Measurements from ENCODE around the gene EYA2. TPM values are rescaled to one million over a fixed set of nuclear protein-coding genes. Genes with fewer than 3 reads are reported as not detected.

EYA2 gene
- total RNA-seq, 1 donor, result 17.7 TPM

GRCh38 chr20:46999801-47000465 is 105.3 kb downstream of the EYA2 start:
- no peak overlapping the region for H2AFZ ChIP-seq (ENCODE audit: low read length)
- H3K27me3 ChIP-seq (ENCODE audit: insufficient read depth, low read length), result no peaks in the 10 kb centered on the region
- TF ChIP-seq CTCF (IDR thresholded peaks at IDR 0.05; ENCODE audit: extremely low read depth, low read depth, low read length), result no peak
- no peaks in the 10 kb centered on the region for H3K9me3 ChIP-seq (ENCODE audit: low read depth, low read length)
- no peaks in the 10 kb centered on the region for H3K79me2 ChIP-seq (ENCODE audit: insufficient read depth, low read length)
- H3K4me1 ChIP-seq (ENCODE audit: insufficient read depth, low read length), result no peaks in the 10 kb centered on the region
- no peak overlapping the region for H3K27ac ChIP-seq (ENCODE audit: low read depth, low read length)
- no peak overlapping the region for H3K4me2 ChIP-seq (ENCODE audit: insufficient read depth, low read length)
- no peak for DNase-seq (ENCODE audit: insufficient read length, low spot score, missing footprints)
- no peak overlapping the region for H3K4me3 ChIP-seq (ENCODE audit: insufficient read depth, low read length)
- peaks cover 1% of the 10 kb centered on the region for H3K36me3 ChIP-seq (ENCODE audit: insufficient read depth, low read length)
- H4K20me1 ChIP-seq (ENCODE audit: insufficient read depth, low read length), result no peaks in the 10 kb centered on the region

GRCh38 chr20:47003223-47003622 is 108.6 kb downstream of the EYA2 start:
- H3K27ac ChIP-seq (ENCODE audit: low read depth, low read length), result no peak overlapping the region
- H3K36me3 ChIP-seq (ENCODE audit: insufficient read depth, low read length), result peaks cover 3% of the 10 kb centered on the region
- H3K9me3 ChIP-seq (ENCODE audit: low read depth, low read length), result no peaks in the 10 kb centered on the region
- no peak overlapping the region for H3K4me3 ChIP-seq (ENCODE audit: insufficient read depth, low read length)
- no peaks in the 10 kb centered on the region for H4K20me1 ChIP-seq (ENCODE audit: insufficient read depth, low read length)
- H3K27me3 ChIP-seq (ENCODE audit: insufficient read depth, low read length), result no peaks in the 10 kb centered on the region
- no peaks in the 10 kb centered on the region for H3K4me1 ChIP-seq (ENCODE audit: insufficient read depth, low read length)
- no peak overlapping the region for H2AFZ ChIP-seq (ENCODE audit: low read length)
- no peak for DNase-seq (ENCODE audit: insufficient read length, low spot score, missing footprints)
- H3K4me2 ChIP-seq (ENCODE audit: insufficient read depth, low read length), result no peak overlapping the region
- no peak for TF ChIP-seq CTCF (IDR thresholded peaks at IDR 0.05; ENCODE audit: extremely low read depth, low read depth, low read length)
- no peaks in the 10 kb centered on the region for H3K79me2 ChIP-seq (ENCODE audit: insufficient read depth, low read length)

DNA sequence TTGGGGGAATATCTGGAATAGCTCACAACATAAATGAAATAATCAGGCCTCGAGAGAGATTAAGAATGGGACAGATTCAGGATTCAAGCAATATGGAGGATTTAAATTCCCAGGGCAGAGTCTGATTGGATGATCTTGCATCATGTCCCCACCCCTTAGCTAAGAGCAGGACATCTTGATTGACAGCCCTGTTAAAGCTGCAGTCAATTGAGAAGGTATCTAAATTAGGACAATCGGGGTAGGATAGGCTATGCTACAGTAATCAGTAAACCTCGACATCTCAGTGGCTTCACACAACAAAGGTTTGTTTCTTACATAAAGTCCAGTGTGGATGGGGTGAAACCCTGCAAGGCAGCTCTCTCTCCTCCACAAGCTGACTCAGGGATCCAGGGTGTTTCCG is 109.5 kb downstream of the EYA2 start:
- Histone ChIP-seq H3K9me3 (ENCODE audit: low read depth, low read length) (no peaks in the 10 kb centered on the region), H3K4me3 (ENCODE audit: insufficient read depth, low read length) (no peak overlapping the region)
- no peak for TF ChIP-seq CTCF (IDR thresholded peaks at IDR 0.05; ENCODE audit: extremely low read depth, low read depth, low read length)

DNA sequence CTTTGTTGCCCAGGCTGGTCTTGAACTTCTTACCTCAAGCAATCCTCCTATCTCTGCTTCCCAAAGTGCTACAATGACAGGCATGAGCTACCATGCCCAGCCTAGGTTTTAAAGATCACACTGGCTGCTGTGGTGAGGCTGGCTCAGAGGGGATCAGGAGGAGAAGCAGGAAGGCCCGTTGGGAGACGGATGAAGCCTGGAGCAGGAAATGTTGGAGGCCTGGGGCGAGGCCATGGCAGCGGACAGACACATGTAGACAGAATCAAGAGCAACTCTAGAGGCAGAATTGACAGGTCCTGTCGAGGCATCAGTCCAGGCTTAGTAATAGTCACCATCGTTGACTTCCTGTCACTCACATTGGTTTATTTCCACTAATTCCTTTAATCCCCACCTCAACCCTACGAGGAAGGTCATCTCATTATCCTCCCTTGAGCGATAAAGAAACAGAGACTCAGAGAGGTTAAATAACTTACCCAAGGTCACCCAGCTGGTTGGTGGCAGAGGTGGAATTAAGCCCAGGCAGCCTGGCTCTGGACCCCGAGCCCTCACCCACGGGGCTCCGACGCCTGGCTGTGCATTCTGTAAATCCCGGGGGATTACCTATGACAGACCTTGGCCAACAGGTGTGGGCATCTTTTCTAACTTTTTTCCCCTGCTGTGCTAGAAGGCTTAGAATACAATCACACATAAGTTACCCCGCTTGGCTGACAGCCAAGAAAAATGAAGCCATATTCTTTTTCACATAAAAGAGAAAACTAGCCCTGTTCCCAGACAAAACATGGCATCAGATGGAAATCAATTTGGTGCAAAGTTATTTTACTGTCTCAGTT is 113.4 kb downstream of the EYA2 start:
- no peaks in the 10 kb centered on the region for H3K4me1 ChIP-seq (ENCODE audit: insufficient read depth, low read length)
- no peaks in the 10 kb centered on the region for H3K79me2 ChIP-seq (ENCODE audit: insufficient read depth, low read length)
- H3K4me3 ChIP-seq (ENCODE audit: insufficient read depth, low read length), result no peak overlapping the region
- H3K4me2 ChIP-seq (ENCODE audit: insufficient read depth, low read length), result no peak overlapping the region
- TF ChIP-seq CTCF (IDR thresholded peaks at IDR 0.05; ENCODE audit: extremely low read depth, low read depth, low read length), result no peak
- H3K27me3 ChIP-seq (ENCODE audit: insufficient read depth, low read length), result no peaks in the 10 kb centered on the region
- DNase-seq (ENCODE audit: insufficient read length, low spot score, missing footprints), result no peak
- H4K20me1 ChIP-seq (ENCODE audit: insufficient read depth, low read length), result no peaks in the 10 kb centered on the region
- H3K36me3 ChIP-seq (ENCODE audit: insufficient read depth, low read length), result peaks cover 7% of the 10 kb centered on the region
- H2AFZ ChIP-seq (ENCODE audit: low read length), result no peak overlapping the region
- no peak overlapping the region for H3K27ac ChIP-seq (ENCODE audit: low read depth, low read length)
- no peaks in the 10 kb centered on the region for H3K9me3 ChIP-seq (ENCODE audit: low read depth, low read length)

More for the DNA sequence above, 109.5 kb downstream of the EYA2 start:
- peaks cover 7% of the 10 kb centered on the region for H3K36me3 ChIP-seq (ENCODE audit: insufficient read depth, low read length)
- no peak for DNase-seq (ENCODE audit: insufficient read length, low spot score, missing footprints)
- no peak overlapping the region for H2AFZ ChIP-seq (ENCODE audit: low read length)
- H4K20me1 ChIP-seq (ENCODE audit: insufficient read depth, low read length), result no peaks in the 10 kb centered on the region
- no peaks in the 10 kb centered on the region for H3K4me1 ChIP-seq (ENCODE audit: insufficient read depth, low read length)
- H3K79me2 ChIP-seq (ENCODE audit: insufficient read depth, low read length), result no peaks in the 10 kb centered on the region
- H3K27ac ChIP-seq (ENCODE audit: low read depth, low read length), result no peak overlapping the region
- no peak overlapping the region for H3K4me2 ChIP-seq (ENCODE audit: insufficient read depth, low read length)
- H3K27me3 ChIP-seq (ENCODE audit: insufficient read depth, low read length), result no peaks in the 10 kb centered on the region
